ENCODE measurements around the gene AFAP1L2. TPM values are rescaled to one million over a fixed set of nuclear protein-coding genes. Genes with fewer than 3 reads are reported as not detected.
"Not testable (repeated sequence)": the region's sequence is repeated elsewhere in the genome, so short reads cannot be mapped to it uniquely, and the experiment has no call there.

Gene AFAP1L2
- total RNA-seq, 2 donors from 2014 or later: 1.3 to 8.8 TPM

GRCh38 chr10:114342976-114343375 lies 61.3 kb downstream of the AFAP1L2 start:
- Mint-ChIP-seq H3K4me3 (no peak overlapping the region), H3K27ac (no peak overlapping the region), H3K4me1 (ENCODE audit: low read depth in 2 of 2) (peaks cover 0 to 7% of the 10 kb centered on the region in 2 donors), H3K27me3 (peaks cover 0 to 3% of the 10 kb centered on the region in 2 donors), H3K36me3 (no peaks in the 10 kb centered on the region), H3K9me3 (no peaks in the 10 kb centered on the region)
- no peak for ATAC-seq
- no peak for DNase-seq (ENCODE audit: low spot score)

DNA sequence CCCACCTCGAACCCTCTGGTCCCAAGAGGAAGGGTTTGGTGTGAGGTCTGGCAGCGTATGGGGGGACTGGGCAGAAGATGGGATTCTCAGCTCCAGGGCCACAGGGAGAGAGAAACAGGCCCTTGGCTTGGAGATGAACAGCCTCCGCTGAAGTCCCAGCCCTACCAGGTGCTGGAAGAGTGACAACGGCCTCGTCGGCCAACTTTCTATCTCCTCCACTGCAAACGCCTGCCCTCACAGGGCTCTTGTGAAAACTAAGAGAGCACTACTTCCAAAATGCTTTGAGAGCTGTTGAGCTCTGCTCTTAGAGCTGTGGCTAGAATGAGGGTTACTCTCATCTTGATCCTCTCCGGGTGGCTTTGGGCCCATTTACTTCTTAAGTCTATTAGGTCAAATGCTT lies 63.5 kb downstream of the AFAP1L2 start:
- DNase-seq (ENCODE audit: low spot score) (no peak), ATAC-seq (no peak)
- H3K27me3 Mint-ChIP-seq: peaks cover 0 to 2% of the 10 kb centered on the region in 2 donors
- no peaks in the 10 kb centered on the region for H3K9me3 Mint-ChIP-seq
- H3K4me3 Mint-ChIP-seq: no peak overlapping the region
- H3K36me3 Mint-ChIP-seq: no peaks in the 10 kb centered on the region
- no peak overlapping the region for H3K27ac Mint-ChIP-seq
- peaks cover 19 to 23% of the 10 kb centered on the region in 2 donors for H3K4me1 Mint-ChIP-seq (ENCODE audit: low read depth in 2 of 2)

- Mint-ChIP-seq H3K27ac (peak overlapping the region in 1 of 2 donors; percentile 82), H3K4me3 (peak overlapping the region; percentile 15), H3K36me3 (no peaks in the 10 kb centered on the region), H3K27me3 (peaks cover 5 to 6% of the 10 kb centered on the region in 2 donors), H3K4me1 (ENCODE audit: low read depth in 2 of 2) (peaks cover 19 to 30% of the 10 kb centered on the region in 2 donors), H3K9me3 (no peaks in the 10 kb centered on the region)
- DNase-seq (ENCODE audit: low spot score): peak; percentile 76
- ATAC-seq: peak; percentile 82 to 91
Observed at GRCh38 chr10:114337510-114338462, 66.5 kb downstream of the AFAP1L2 start.

- DNase-seq (ENCODE audit: low spot score) (no peak), ATAC-seq (no peak)
- Mint-ChIP-seq H3K4me3 (no peak overlapping the region), H3K27ac (peak overlapping the region in 1 of 2 donors; percentile 82), H3K36me3 (no peaks in the 10 kb centered on the region), H3K9me3 (no peaks in the 10 kb centered on the region), H3K4me1 (ENCODE audit: low read depth in 2 of 2) (peaks cover 19 to 30% of the 10 kb centered on the region in 2 donors), H3K27me3 (peaks cover 5 to 6% of the 10 kb centered on the region in 2 donors)
Observed at GRCh38 chr10:114336823-114337509, 67.3 kb downstream of the AFAP1L2 start.

DNA sequence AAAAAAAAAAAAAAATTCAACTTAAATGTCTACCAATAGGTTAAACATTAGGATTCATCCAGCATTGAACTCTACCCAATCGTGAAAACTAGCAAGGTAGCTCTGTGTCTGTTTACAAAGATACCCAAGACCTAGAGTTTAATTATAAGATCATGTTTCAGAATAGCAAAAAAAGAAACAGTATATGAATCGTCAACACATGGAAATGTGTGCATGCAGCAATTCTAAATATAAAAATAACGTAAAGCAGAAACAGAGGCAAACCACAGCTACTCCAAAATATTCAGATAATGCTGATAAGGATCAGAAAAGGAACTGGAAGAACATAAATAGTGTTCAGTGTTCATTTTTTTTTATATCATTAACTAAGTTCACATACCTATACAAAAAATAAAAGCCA lies 68.7 kb downstream of the AFAP1L2 start:
- Mint-ChIP-seq H3K9me3 (no peaks in the 10 kb centered on the region), H3K4me3 (no peak overlapping the region), H3K36me3 (no peaks in the 10 kb centered on the region), H3K27me3 (peaks cover 5 to 6% of the 10 kb centered on the region in 2 donors), H3K27ac (no peak overlapping the region), H3K4me1 (ENCODE audit: low read depth in 2 of 2) (peaks cover 19 to 30% of the 10 kb centered on the region in 2 donors)
- ATAC-seq (no peak), DNase-seq (ENCODE audit: low spot score) (no peak)

- ATAC-seq: no peak
- Mint-ChIP-seq H3K9me3 (no peaks in the 10 kb centered on the region), H3K36me3 (no peaks in the 10 kb centered on the region), H3K4me1 (ENCODE audit: low read depth in 2 of 2) (peaks cover 19 to 30% of the 10 kb centered on the region in 2 donors), H3K4me3 (no peak overlapping the region), H3K27me3 (peaks cover 5 to 6% of the 10 kb centered on the region in 2 donors), H3K27ac (peak overlapping the region in 1 of 2 donors; percentile 72)
- no peak for DNase-seq (ENCODE audit: low spot score)
Observed at GRCh38 chr10:114334301-114334700, 70.0 kb downstream of the AFAP1L2 start.

- not testable (repeated sequence) for DNase-seq (ENCODE audit: low spot score); H3K4me3 Mint-ChIP-seq; H3K9me3 Mint-ChIP-seq; H3K27me3 Mint-ChIP-seq; H3K36me3 Mint-ChIP-seq; ATAC-seq
- Mint-ChIP-seq H3K4me1 (ENCODE audit: low read depth in 2 of 2) (peaks cover 19 to 30% of the 10 kb centered on the region in 2 donors), H3K27ac (peak overlapping the region in 1 of 2 donors; percentile 2)
Observed at GRCh38 chr10:114333441-114333840, 70.9 kb downstream of the AFAP1L2 start.

- Mint-ChIP-seq H3K27me3 (peaks cover 5 to 6% of the 10 kb centered on the region in 2 donors), H3K4me3 (no peak overlapping the region), H3K4me1 (ENCODE audit: low read depth in 2 of 2) (peaks cover 15 to 23% of the 10 kb centered on the region in 2 donors), H3K36me3 (no peaks in the 10 kb centered on the region), H3K27ac (peak overlapping the region in 1 of 2 donors; percentile 2), H3K9me3 (no peaks in the 10 kb centered on the region)
- ATAC-seq (no peak), DNase-seq (ENCODE audit: low spot score) (no peak)
Observed at GRCh38 chr10:114332301-114333192, 71.8 kb downstream of the AFAP1L2 start.

GRCh38 chr10:114329634-114330365 lies 74.5 kb downstream of the AFAP1L2 start:
- Mint-ChIP-seq H3K27me3 (peaks cover 3 to 6% of the 10 kb centered on the region in 2 donors), H3K4me1 (ENCODE audit: low read depth in 2 of 2) (peaks cover 0 to 7% of the 10 kb centered on the region in 2 donors), H3K9me3 (no peaks in the 10 kb centered on the region), H3K36me3 (no peaks in the 10 kb centered on the region), H3K4me3 (no peak overlapping the region), H3K27ac (no peak overlapping the region)
- no peak for ATAC-seq
- DNase-seq (ENCODE audit: low spot score): no peak

DNA sequence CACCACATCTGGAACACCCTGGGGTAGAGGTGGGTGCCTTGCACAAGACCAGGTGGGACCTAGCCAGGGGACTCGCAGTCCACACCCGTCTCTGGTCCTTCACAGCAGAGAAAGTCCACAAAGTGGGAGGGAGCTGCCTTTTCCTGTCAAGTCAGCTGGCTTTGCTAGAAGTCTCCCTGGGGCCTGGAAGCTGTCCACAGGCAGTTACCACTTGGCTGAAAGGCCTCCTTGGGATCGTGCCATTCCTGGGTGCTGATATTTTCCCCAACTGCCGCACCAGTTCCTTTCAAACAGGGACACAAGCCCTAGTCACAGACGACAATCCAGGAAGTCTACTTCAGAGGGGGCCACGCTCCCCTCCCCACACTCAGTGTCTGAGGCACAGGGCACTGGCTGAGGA lies 75.4 kb downstream of the AFAP1L2 start:
- ATAC-seq: no peak
- Mint-ChIP-seq H3K27ac (no peak overlapping the region), H3K4me3 (no peak overlapping the region), H3K36me3 (no peaks in the 10 kb centered on the region), H3K27me3 (no peaks in the 10 kb centered on the region), H3K9me3 (no peaks in the 10 kb centered on the region), H3K4me1 (ENCODE audit: low read depth in 2 of 2) (no peaks in the 10 kb centered on the region)
- no peak for DNase-seq (ENCODE audit: low spot score)

GRCh38 chr10:114328441-114328812 lies 75.9 kb downstream of the AFAP1L2 start:
- Mint-ChIP-seq H3K27ac (no peak overlapping the region), H3K9me3 (no peaks in the 10 kb centered on the region), H3K27me3 (no peaks in the 10 kb centered on the region), H3K36me3 (no peaks in the 10 kb centered on the region), H3K4me3 (no peak overlapping the region), H3K4me1 (ENCODE audit: low read depth in 2 of 2) (no peaks in the 10 kb centered on the region)
- no peak for DNase-seq (ENCODE audit: low spot score)
- ATAC-seq: no peak

DNA sequence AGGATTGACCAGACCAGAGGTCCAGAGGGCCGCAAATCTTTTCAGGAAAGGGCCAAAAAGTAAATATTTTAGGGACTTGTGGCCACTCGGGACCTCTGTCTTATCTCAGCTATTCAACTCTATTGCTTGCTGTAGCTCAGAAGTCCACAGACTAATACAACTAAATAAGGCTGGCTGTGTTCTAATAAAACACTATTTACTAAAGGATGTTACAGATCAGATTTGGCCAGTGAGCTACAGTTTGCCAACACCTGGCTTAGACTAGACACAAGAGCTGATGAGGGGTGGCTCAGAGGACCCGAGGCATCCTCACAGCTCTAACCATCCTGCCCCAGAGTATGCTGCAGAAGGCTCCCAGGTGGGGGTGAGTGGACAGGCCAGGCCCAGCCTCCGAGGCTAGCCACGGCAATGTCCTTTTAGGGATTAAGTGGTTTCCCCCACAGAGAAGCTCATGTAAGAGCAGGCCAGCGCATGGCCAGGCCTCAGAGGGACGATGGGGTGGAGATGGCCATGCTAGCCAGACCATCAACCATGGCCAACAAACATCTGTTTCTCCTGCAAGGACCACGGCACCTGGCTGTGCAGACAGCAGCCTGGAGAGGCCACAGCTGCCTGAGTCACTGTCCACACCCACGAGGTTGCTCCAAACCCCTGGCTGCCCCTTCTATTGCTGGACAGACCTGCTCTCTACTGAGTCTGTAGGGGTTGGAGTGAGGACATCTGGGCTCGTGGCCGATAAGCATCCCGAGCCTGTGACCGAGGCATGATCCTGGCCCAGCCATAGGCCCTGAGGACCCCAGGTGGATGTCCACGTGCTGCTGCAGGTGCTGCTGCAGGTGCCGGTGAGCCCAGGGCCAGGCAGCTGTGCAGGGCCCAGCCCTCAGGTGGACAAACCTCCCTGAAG lies 76.5 kb downstream of the AFAP1L2 start:
- H3K4me1 Mint-ChIP-seq (ENCODE audit: low read depth in 2 of 2): no peaks in the 10 kb centered on the region
- H3K27ac Mint-ChIP-seq: no peak overlapping the region
- H3K27me3 Mint-ChIP-seq: no peaks in the 10 kb centered on the region
- no peak overlapping the region for H3K4me3 Mint-ChIP-seq
- H3K9me3 Mint-ChIP-seq: no peaks in the 10 kb centered on the region
- no peaks in the 10 kb centered on the region for H3K36me3 Mint-ChIP-seq
- DNase-seq (ENCODE audit: low spot score) (no peak), ATAC-seq (no peak)
